Left hindlimb (tissue), 1 donor: ENCODE data around the gene RAP1B.

Source experiments
- DNase-seq: peaks from one replicate; pipeline ENCODE4 v3.0.0-alpha.2; 2018

RAP1B gene

GRCh38 chr12:68610370-68611093 lies at the start of gene RAP1B:
TSS of gene RAP1B (plus strand) at chr12:68610899. CDS start at chr12:68648725, 37,826 bp downstream.
- DNase-seq, result peak; percentile 93

- DNase-seq, result no peak
Observed at GRCh38 chr12:68561830-68562229, 48.9 kb upstream of the RAP1B start.

GRCh38 chr12:68564166-68564565 lies 46.5 kb upstream of the RAP1B start:
- DNase-seq, result no peak

- no peak for DNase-seq
Observed at GRCh38 chr12:68565391-68565903, 45.3 kb upstream of the RAP1B start.

- no peak for DNase-seq
Observed at GRCh38 chr12:68568922-68569569, 41.7 kb upstream of the RAP1B start.

GRCh38 chr12:68572661-68573060 lies 38.0 kb upstream of the RAP1B start:
- DNase-seq, result no peak

GRCh38 chr12:68573406-68573805 lies 37.3 kb upstream of the RAP1B start:
- DNase-seq, result no peak

- DNase-seq, result no peak
Observed at GRCh38 chr12:68577949-68578348, 32.8 kb upstream of the RAP1B start.

GRCh38 chr12:68578765-68579164 lies 31.9 kb upstream of the RAP1B start:
- no peak for DNase-seq

- DNase-seq, result no peak
Observed at GRCh38 chr12:68579254-68579653, 31.4 kb upstream of the RAP1B start.

GRCh38 chr12:68580911-68581310 lies 29.8 kb upstream of the RAP1B start:
- DNase-seq, result no peak

- DNase-seq, result no peak
Observed at GRCh38 chr12:68581926-68582325, 28.8 kb upstream of the RAP1B start.

- no peak for DNase-seq
Observed at GRCh38 chr12:68585966-68586365, 24.7 kb upstream of the RAP1B start.

- no peak for DNase-seq
Observed at GRCh38 chr12:68587448-68587873, 23.2 kb upstream of the RAP1B start.

GRCh38 chr12:68589194-68589593 lies 21.5 kb upstream of the RAP1B start:
- DNase-seq, result no peak

GRCh38 chr12:68591734-68592418 lies 18.8 kb upstream of the RAP1B start:
- no peak for DNase-seq

- no peak for DNase-seq
Observed at GRCh38 chr12:68595241-68595640, 15.5 kb upstream of the RAP1B start.

GRCh38 chr12:68601767-68602166 lies 8.9 kb upstream of the RAP1B start:
- no peak for DNase-seq

- DNase-seq, result no peak
Observed at GRCh38 chr12:68602720-68603119, 8.0 kb upstream of the RAP1B start.

GRCh38 chr12:68608191-68608590 lies 2.5 kb upstream of the RAP1B start:
- DNase-seq, result no peak

- DNase-seq, result peak; percentile 36
Observed at GRCh38 chr12:68609998-68610369, 715 bp upstream of the RAP1B start.

- peak; percentile 86 for DNase-seq
Observed at GRCh38 chr12:68611094-68611805, 551 bp downstream of the RAP1B start.

GRCh38 chr12:68611806-68612160 lies 1.1 kb downstream of the RAP1B start:
- DNase-seq, result no peak
